Tibial nerve (tissue), 4 donors: ENCODE data around the gene UNC119.

Experiments used
- CTCF ChIP-seq, 5 experiments: fragments of 200-600 bp in 3 of 5; fragments of 450-650 bp in 2 of 5; sonication (generic) in 3 of 5; IDR thresholded peaks; one replicate each; pipeline ENCODE4 v1.5.1; 2016 to 2019; ENCODE audit warnings: antibody characterized with exemption in 5 of 5, mild to moderate bottlenecking in 3 of 5, moderate library complexity in 2 of 5
- EP300 ChIP-seq, 2 donors: sonication (generic); formaldehyde crosslinking; IDR thresholded peaks; one replicate each; pipeline ENCODE4 v1.6.1; 2017; ENCODE audit warnings: antibody characterized with exemption in 2 of 2, mild to moderate bottlenecking in 1 of 2
- POLR2A ChIP-seq, 2 donors: fragments of 450-650 bp; IDR thresholded peaks; one replicate each; pipeline ENCODE4 v1.6.1; 2017; ENCODE audit warnings: antibody characterized with exemption in 2 of 2, mild to moderate bottlenecking in 2 of 2, moderate library complexity in 2 of 2

- TF ChIP-seq CTCF (IDR thresholded peaks at IDR 0.05): no peak
- TF ChIP-seq POLR2A (IDR thresholded peaks at IDR 0.05): peak; percentile 59 to 90
- peak in 1 of 2 donors; percentile 93 for TF ChIP-seq EP300 (IDR thresholded peaks at IDR 0.05)
These were observed 46.4 kb upstream of the UNC119 start, which contains the start of gene SPAG5 for GRCh38 chr17:28598799-28599310.
